ENCODE data around the gene S100A3. TPM values are rescaled to one million over a fixed set of nuclear protein-coding genes. Genes with fewer than 3 reads are reported as not detected.

S100A3 gene
- total and polyA plus RNA-seq, 3 donors from 2014 or later = 0.67 TPM; not detected in 2

- TF ChIP-seq CTCF (IDR thresholded peaks at IDR 0.05) (no peak), POLR2A (IDR thresholded peaks at IDR 0.05) (no peak)
- Histone ChIP-seq H3K27me3 (no peaks in the 10 kb centered on the region), H3K36me3 (ENCODE audit: low read depth, missing control alignments) (no peaks in the 10 kb centered on the region), H3K9me3 (no peaks in the 10 kb centered on the region), H3K4me3 (no peak overlapping the region), H3K4me1 (peaks cover 27% of the 10 kb centered on the region), H3K27ac (peak overlapping the region in 1 of 2 donors; percentile 65)
- no peak for DNase-seq
- WGBS, 2 donors = 80 to 83% methylated on average over 8 to 11 of the region's 11 CpGs
- intact Hi-C loops (cut with DNase I; ENCODE audit: low total_unique reads) = no loop called here
Observed at GRCh38 chr1:153507926-153508583, 41.0 kb downstream of the S100A3 start.

GRCh38 chr1:153506831-153507413, 42.1 kb downstream of the S100A3 start:
- intact Hi-C loops (cut with DNase I; ENCODE audit: low total_unique reads) = no loop called here
- no peaks in the 10 kb centered on the region for H3K36me3 ChIP-seq (ENCODE audit: low read depth, missing control alignments)
- peak overlapping the region in 1 of 2 donors; percentile 65 for H3K27ac ChIP-seq
- H3K4me1 ChIP-seq = peaks cover 27% of the 10 kb centered on the region
- DNase-seq = peak; percentile 91
- 21 to 55% methylated on average over 7 of the region's 7 CpGs for WGBS, 2 donors
- no peaks in the 10 kb centered on the region for H3K9me3 ChIP-seq
- H3K27me3 ChIP-seq = no peaks in the 10 kb centered on the region
- TF ChIP-seq POLR2A (IDR thresholded peaks at IDR 0.05) (no peak), CTCF (IDR thresholded peaks at IDR 0.05) (no peak)
- H3K4me3 ChIP-seq = no peak overlapping the region

GRCh38 chr1:153506386-153506785, 42.7 kb downstream of the S100A3 start:
- Histone ChIP-seq H3K9me3 (no peaks in the 10 kb centered on the region), H3K27ac (no peak overlapping the region), H3K4me1 (peaks cover 27% of the 10 kb centered on the region), H3K4me3 (no peak overlapping the region), H3K36me3 (ENCODE audit: low read depth, missing control alignments) (no peaks in the 10 kb centered on the region), H3K27me3 (no peaks in the 10 kb centered on the region)
- intact Hi-C loops (cut with DNase I; ENCODE audit: low total_unique reads) = no loop called here
- no peak for DNase-seq
- TF ChIP-seq POLR2A (IDR thresholded peaks at IDR 0.05) = no peak
- TF ChIP-seq CTCF (IDR thresholded peaks at IDR 0.05) = no peak
- WGBS, 2 donors = 59 to 66% methylated on average over 5 of the region's 5 CpGs

GRCh38 chr1:153505576-153505975, 43.5 kb downstream of the S100A3 start:
- Histone ChIP-seq H3K27ac (no peak overlapping the region), H3K36me3 (ENCODE audit: low read depth, missing control alignments) (no peaks in the 10 kb centered on the region), H3K9me3 (no peaks in the 10 kb centered on the region), H3K4me1 (peaks cover 20% of the 10 kb centered on the region), H3K4me3 (no peak overlapping the region), H3K27me3 (no peaks in the 10 kb centered on the region)
- intact Hi-C loops (cut with DNase I; ENCODE audit: low total_unique reads) = no loop called here
- WGBS, 2 donors = 94 to 100% methylated on average over 1 of the region's 1 CpG
- no peak for DNase-seq
- TF ChIP-seq POLR2A (IDR thresholded peaks at IDR 0.05) = no peak
- no peak for TF ChIP-seq CTCF (IDR thresholded peaks at IDR 0.05)

- 90 to 100% methylated on average over 3 of the region's 3 CpGs for WGBS, 2 donors
- TF ChIP-seq POLR2A (IDR thresholded peaks at IDR 0.05) (no peak), CTCF (IDR thresholded peaks at IDR 0.05) (no peak)
- DNase-seq = no peak
- intact Hi-C loops (cut with DNase I; ENCODE audit: low total_unique reads) = no loop called here
- no peak overlapping the region for H3K4me3 ChIP-seq
- H3K27me3 ChIP-seq = no peaks in the 10 kb centered on the region
- no peaks in the 10 kb centered on the region for H3K36me3 ChIP-seq (ENCODE audit: low read depth, missing control alignments)
- H3K4me1 ChIP-seq = peaks cover 20% of the 10 kb centered on the region
- H3K9me3 ChIP-seq = no peaks in the 10 kb centered on the region
- H3K27ac ChIP-seq = no peak overlapping the region
Observed at GRCh38 chr1:153503766-153504165, 45.3 kb downstream of the S100A3 start.
